ENCODE results near the gene ST6GALNAC4.

The ST6GALNAC4 gene

GRCh38 chr9:127904561-127905003 is 12.3 kb downstream of the ST6GALNAC4 start:
- TF ChIP-seq POLR2A (IDR thresholded peaks at IDR 0.05; ENCODE audit: low read depth, low read length), result no peak
- DNase-seq (ENCODE audit: insufficient read length, low spot score) (no peak), FAIRE-seq (no peak)

- TF ChIP-seq POLR2A (IDR thresholded peaks at IDR 0.05; ENCODE audit: low read depth, low read length), result no peak
- FAIRE-seq (no peak), DNase-seq (ENCODE audit: insufficient read length, low spot score) (no peak)
Observed at GRCh38 chr9:127903557-127904475, 13.0 kb downstream of the ST6GALNAC4 start.

GRCh38 chr9:127899128-127899943 is 17.5 kb downstream of the ST6GALNAC4 start, which contains the start of gene ST6GALNAC6:
Gene ST6GALNAC6 (minus strand): TSS chr9:127899603. CDS start chr9:127897981, 1,622 bp downstream.
- FAIRE-seq (no peak), DNase-seq (ENCODE audit: insufficient read length, low spot score) (peak; percentile 96)
- peak; percentile 54; the same call in 1 of the 2 replicates for TF ChIP-seq POLR2A (IDR thresholded peaks at IDR 0.05; ENCODE audit: low read depth, low read length)

- FAIRE-seq, result no peak
- DNase-seq (ENCODE audit: insufficient read length, low spot score), result no peak
- TF ChIP-seq POLR2A (IDR thresholded peaks at IDR 0.05; ENCODE audit: low read depth, low read length), result peak; percentile 15; the same call in 1 of the 2 replicates
Observed at GRCh38 chr9:127898433-127899127, 18.3 kb downstream of the ST6GALNAC4 start.

DNA sequence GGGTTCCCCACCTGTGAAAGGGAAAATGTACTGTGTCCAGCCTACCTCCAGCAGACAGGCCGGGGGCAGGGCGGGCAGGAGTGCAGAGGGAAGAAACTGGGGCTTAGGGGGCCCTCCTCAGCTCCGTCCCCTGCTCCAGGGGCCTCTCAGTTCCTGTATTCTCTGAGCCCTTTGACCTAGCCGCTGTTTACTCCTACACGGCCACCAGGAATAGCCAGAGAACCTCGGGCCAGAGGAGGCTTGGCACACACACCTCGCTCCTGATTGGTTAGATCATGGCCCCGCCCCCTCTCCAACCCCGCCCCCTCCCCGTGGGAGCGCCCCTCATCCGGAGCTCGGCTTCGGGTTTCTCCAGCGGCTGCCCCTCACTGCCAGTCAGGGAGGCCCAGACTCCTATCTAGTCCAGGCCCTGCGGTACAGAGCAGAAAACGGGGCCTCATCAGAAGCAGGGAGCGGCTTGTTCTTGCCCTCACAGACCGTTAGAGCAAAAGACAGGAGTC is 19.6 kb downstream of the ST6GALNAC4 start:
- DNase-seq (ENCODE audit: insufficient read length, low spot score) (no peak), FAIRE-seq (no peak)
- TF ChIP-seq POLR2A (IDR thresholded peaks at IDR 0.05; ENCODE audit: low read depth, low read length), result no peak

DNA sequence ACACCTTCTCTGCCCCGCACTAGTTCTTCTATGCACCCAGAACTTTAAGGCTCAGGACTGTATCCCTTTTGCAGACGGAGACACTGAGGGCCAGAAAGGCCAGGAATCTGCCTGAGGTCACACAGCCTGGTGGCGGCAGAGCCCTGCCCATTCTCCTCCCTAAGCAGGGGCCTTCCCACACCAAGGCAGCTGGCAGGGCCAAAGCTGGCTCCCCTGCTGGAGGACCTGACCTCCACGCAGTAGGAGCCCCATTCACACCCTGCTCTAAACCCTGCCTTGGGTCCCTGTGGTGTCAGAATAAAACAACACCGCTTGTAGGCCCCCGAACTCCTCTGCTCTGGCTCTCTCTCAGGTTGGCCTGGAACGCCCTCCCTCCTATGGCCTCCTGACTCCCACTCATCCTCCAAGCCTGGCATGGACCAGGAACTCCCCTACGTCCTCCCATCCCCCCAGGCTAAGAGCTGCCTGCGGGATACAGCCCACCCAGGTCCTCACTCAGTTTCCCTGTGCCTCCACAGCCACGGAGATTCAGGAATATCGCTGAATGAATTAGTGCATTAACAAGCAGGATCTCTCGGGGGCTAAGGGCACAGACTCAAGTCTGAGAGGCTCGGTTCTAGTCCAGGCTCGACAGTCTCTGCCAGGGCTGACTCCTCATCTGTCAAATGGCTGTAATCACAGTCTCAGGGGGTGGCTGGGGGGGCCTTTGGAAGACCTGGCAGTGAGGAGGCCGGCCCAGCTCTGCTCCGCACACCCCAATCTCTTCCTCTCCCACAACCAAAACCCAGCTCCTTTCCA is 20.2 kb downstream of the ST6GALNAC4 start:
- no peak for FAIRE-seq
- TF ChIP-seq POLR2A (IDR thresholded peaks at IDR 0.05; ENCODE audit: low read depth, low read length), result no peak
- no peak for DNase-seq (ENCODE audit: insufficient read length, low spot score)

DNA sequence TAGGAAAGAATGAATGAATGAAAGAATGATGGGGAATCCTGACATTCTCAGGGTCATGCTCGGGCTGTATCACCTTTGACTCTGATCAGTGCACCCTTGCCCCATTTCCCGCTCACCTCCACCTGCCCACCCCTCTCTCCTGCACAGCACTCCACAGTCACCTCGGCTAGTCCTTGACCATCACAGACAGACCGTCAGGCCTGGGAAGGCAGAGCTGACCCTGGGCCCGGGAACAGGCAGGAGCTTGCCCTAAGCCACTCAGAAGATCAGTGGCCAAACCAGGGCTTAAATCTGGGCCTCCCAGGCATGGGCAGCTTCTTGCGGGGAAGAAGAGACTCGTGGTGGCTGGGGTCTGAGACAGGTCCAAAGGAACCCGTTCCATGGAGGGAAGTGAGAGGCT is 21.0 kb downstream of the ST6GALNAC4 start:
- no peak for TF ChIP-seq POLR2A (IDR thresholded peaks at IDR 0.05; ENCODE audit: low read depth, low read length)
- DNase-seq (ENCODE audit: insufficient read length, low spot score) (no peak), FAIRE-seq (no peak)

DNA sequence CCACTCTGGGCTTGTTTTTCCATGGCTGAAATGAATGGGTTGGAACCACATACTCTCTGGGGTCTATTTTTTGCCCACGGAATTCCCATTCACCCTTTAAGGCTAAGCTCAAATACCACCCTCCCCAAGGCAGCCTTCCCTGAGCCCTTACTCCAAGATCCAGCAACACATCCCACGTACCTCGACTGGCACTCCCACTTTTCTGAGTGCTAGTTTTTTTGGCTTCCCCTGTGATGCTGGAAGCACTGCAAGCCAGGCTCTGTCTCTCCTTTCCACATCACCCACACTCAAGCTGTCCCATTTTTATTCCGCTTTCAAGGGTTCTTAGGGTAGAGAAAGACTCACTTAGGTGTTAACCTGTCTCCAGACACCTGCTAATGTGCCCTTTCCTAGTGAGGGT is 23.4 kb downstream of the ST6GALNAC4 start:
- TF ChIP-seq POLR2A (IDR thresholded peaks at IDR 0.05; ENCODE audit: low read depth, low read length), result no peak
- FAIRE-seq, result no peak
- DNase-seq (ENCODE audit: insufficient read length, low spot score), result no peak

GRCh38 chr9:127892831-127893230 is 24.0 kb downstream of the ST6GALNAC4 start:
- DNase-seq (ENCODE audit: insufficient read length, low spot score), result no peak
- TF ChIP-seq POLR2A (IDR thresholded peaks at IDR 0.05; ENCODE audit: low read depth, low read length), result no peak
- FAIRE-seq, result no peak

GRCh38 chr9:127890053-127890452 is 26.8 kb downstream of the ST6GALNAC4 start:
- no peak for TF ChIP-seq POLR2A (IDR thresholded peaks at IDR 0.05; ENCODE audit: low read depth, low read length)
- no peak for FAIRE-seq
- DNase-seq (ENCODE audit: insufficient read length, low spot score), result no peak

GRCh38 chr9:127887792-127888191 is 29.0 kb downstream of the ST6GALNAC4 start:
- TF ChIP-seq POLR2A (IDR thresholded peaks at IDR 0.05; ENCODE audit: low read depth, low read length), result no peak
- FAIRE-seq (no peak), DNase-seq (ENCODE audit: insufficient read length, low spot score) (no peak)

GRCh38 chr9:127886401-127886972 is 30.4 kb downstream of the ST6GALNAC4 start:
- TF ChIP-seq POLR2A (IDR thresholded peaks at IDR 0.05; ENCODE audit: low read depth, low read length), result no peak
- no peak for DNase-seq (ENCODE audit: insufficient read length, low spot score)
- no peak for FAIRE-seq
